Fibroblast of lung (primary cell): ENCODE measurements around the gene SDK1. TPM values are rescaled to one million over a fixed set of nuclear protein-coding genes. Genes with fewer than 3 reads are reported as not detected.

ENCODE experiments used
- DNase-seq, 2 donors: peaks; one replicate each; pipeline versions ENCODE4 v3.0.0 to v3.0.0-alpha.2; 2010; ENCODE audit warnings: low read depth in 2 of 2
- H2AFZ ChIP-seq: 2 replicates; pipeline ENCODE4 v1.5.1; 2012; ENCODE audit warnings: low read length, control low read depth, inconsistent platforms
- H3K27ac ChIP-seq: 2 replicates; pipeline ENCODE4 v1.5.1; 2011; ENCODE audit warnings: low read length, control low read depth; ENCODE audit not compliant: insufficient read depth
- H3K27me3 ChIP-seq: 2 replicates; pipeline ENCODE4 v1.5.1; 2011; ENCODE audit warnings: mild to moderate bottlenecking, low read length; ENCODE audit not compliant: control insufficient read depth, insufficient read depth
- H3K36me3 ChIP-seq: 2 replicates; pipeline ENCODE4 v1.5.1; 2011; ENCODE audit warnings: low read length; ENCODE audit not compliant: control insufficient read depth, insufficient read depth
- H3K4me1 ChIP-seq: 2 replicates; pipeline ENCODE4 v1.5.1; 2011; ENCODE audit warnings: low read length; ENCODE audit not compliant: control insufficient read depth, insufficient read depth; ENCODE audit errors: extremely low read depth
- H3K4me2 ChIP-seq: 2 replicates; pipeline ENCODE4 v1.5.1; 2011; ENCODE audit warnings: low read length, control low read depth; ENCODE audit not compliant: insufficient read depth; ENCODE audit errors: extremely low read depth
- H3K4me3 ChIP-seq, 4 experiments: fragments of 200-600 bp in 1 of 4; sonication (generic) in 1 of 4; replicated peaks in 1 of 4; 2 replicates each; pipeline ENCODE4 v1.5.1; 2011 to 2016; ENCODE audit warnings: low read length in 4 of 4, low read depth in 3 of 4, mild to moderate bottlenecking in 3 of 4, control low read depth in 2 of 4, inconsistent platforms in 1 of 4, mixed read lengths in 1 of 4; ENCODE audit not compliant: insufficient read depth in 1 of 4; ENCODE audit errors: control extremely low read depth in 1 of 4
- H3K79me2 ChIP-seq: 2 replicates; pipeline ENCODE4 v1.5.1; 2012; ENCODE audit warnings: mild to moderate bottlenecking, low read length, inconsistent platforms; ENCODE audit not compliant: control insufficient read depth, insufficient read depth
- H3K9ac ChIP-seq: 2 replicates; pipeline ENCODE4 v1.5.1; 2011; ENCODE audit warnings: mild to moderate bottlenecking, low read length, control low read depth; ENCODE audit not compliant: insufficient read depth
- H3K9me3 ChIP-seq: 2 replicates; pipeline ENCODE4 v1.5.1; 2012; ENCODE audit warnings: low read depth, low read length; ENCODE audit not compliant: control insufficient read depth, insufficient read depth
- H4K20me1 ChIP-seq: 2 replicates; pipeline ENCODE4 v1.5.1; 2011; ENCODE audit warnings: low read length; ENCODE audit not compliant: control insufficient read depth, insufficient read depth; ENCODE audit errors: extremely low read depth
- EZH2 ChIP-seq: IDR thresholded peaks from 2 replicates; pipeline ENCODE4 v1.5.1; 2012; ENCODE audit warnings: low read length, control low read depth, mild to moderate bottlenecking; ENCODE audit errors: missing control alignments
- polyA plus RNA-seq, 2 donors: library from polyadenylated mRNA; depleted of rRNA in 1 of 2; stranded (reverse) in 1 of 2; unstranded in 1 of 2; fragments of >200 nt; gene quantifications; 2 replicates each; pipeline ENCODE4 v1.2.1, GENCODE V29; 2011 to 2012; ENCODE audit warnings: missing spikeins in 1 of 2
- total RNA-seq: library from RNA; depleted of rRNA; stranded (reverse); fragments of >200 nt; gene quantifications from 2 replicates; pipeline ENCODE4 v1.2.1, GENCODE V29; 2014
- TF ChIP-seq, protein P1 (sequence below), 2 donors: IDR thresholded peaks in 1 of 2; conservative IDR thresholded peaks in 1 of 2; 1 replicate in 1 of 2; 2 replicates in 1 of 2; pipeline ENCODE4 v1.5.1; 2011 to 2012; ENCODE audit warnings: low read length in 2 of 2, control low read depth in 1 of 2, inconsistent platforms in 1 of 2, low read depth in 1 of 2, mild to moderate bottlenecking in 1 of 2

SDK1 gene
- total and polyA plus RNA-seq, 2 donors (not counting 1 experiment from before 2014, with no cell fraction given), result 1.0 to 8.6 TPM

DNA sequence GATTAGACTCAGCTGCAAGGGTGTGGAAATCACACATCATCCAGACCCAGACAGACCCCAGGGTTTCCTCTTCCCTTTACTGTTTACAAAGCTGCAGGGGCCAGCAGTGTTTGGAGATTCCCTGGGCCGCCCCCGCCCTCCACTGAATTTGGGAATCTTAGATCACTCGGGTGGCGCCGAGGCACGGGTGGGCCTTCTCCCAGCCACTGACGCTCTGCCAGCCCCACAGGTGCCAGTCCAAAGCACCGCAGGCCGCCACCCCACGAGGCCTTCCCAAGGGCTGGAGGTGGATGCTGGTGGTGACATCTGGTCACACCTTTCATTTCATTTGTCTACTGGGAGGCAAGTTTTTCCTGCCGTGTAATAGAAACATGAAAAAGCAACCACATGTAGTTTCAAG lies 941.7 kb downstream of the SDK1 start:
- no peak overlapping the region for H2AFZ ChIP-seq
- no peak overlapping the region for H3K4me3 ChIP-seq
- no peaks in the 10 kb centered on the region for H3K9me3 ChIP-seq
- no peak for DNase-seq
- H3K4me2 ChIP-seq, result no peak overlapping the region
- H3K27me3 ChIP-seq, result no peaks in the 10 kb centered on the region
- H3K9ac ChIP-seq, result no peak overlapping the region
- no peaks in the 10 kb centered on the region for H3K36me3 ChIP-seq
- no peaks in the 10 kb centered on the region for H3K79me2 ChIP-seq
- H4K20me1 ChIP-seq, result no peaks in the 10 kb centered on the region
- TF ChIP-seq, protein P1, sequence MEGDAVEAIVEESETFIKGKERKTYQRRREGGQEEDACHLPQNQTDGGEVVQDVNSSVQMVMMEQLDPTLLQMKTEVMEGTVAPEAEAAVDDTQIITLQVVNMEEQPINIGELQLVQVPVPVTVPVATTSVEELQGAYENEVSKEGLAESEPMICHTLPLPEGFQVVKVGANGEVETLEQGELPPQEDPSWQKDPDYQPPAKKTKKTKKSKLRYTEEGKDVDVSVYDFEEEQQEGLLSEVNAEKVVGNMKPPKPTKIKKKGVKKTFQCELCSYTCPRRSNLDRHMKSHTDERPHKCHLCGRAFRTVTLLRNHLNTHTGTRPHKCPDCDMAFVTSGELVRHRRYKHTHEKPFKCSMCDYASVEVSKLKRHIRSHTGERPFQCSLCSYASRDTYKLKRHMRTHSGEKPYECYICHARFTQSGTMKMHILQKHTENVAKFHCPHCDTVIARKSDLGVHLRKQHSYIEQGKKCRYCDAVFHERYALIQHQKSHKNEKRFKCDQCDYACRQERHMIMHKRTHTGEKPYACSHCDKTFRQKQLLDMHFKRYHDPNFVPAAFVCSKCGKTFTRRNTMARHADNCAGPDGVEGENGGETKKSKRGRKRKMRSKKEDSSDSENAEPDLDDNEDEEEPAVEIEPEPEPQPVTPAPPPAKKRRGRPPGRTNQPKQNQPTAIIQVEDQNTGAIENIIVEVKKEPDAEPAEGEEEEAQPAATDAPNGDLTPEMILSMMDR (conservative IDR thresholded peaks at IDR 0.05 in 1 of 2, IDR thresholded peaks at IDR 0.05 in 1 of 2; ENCODE audit: low read depth in 1 of 2, low read length in 2 of 2), result no peak
- TF ChIP-seq EZH2, result no peak
- no peaks in the 10 kb centered on the region for H3K4me1 ChIP-seq
- no peak overlapping the region for H3K27ac ChIP-seq

DNA sequence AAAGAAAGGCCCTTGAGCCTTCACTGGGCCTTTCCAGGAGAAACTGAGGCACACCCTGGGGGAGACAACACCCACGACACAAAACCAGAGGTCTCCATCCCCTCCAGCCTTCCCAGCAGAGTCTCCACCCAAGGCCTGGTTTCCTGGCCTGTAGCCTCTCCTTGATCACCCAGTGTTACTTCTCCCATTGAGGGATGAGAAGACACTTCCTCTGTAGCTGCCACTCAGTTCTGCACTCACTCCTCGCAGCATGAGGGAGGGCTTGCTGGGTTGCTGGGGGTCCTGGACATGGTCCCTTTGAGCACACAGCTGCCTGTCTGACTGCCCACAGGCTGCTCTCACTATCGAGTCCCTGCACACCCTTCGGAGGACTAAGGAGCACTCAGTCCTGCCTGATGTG lies 943.0 kb downstream of the SDK1 start:
- Histone ChIP-seq H3K9me3 (no peaks in the 10 kb centered on the region), H3K27me3 (no peaks in the 10 kb centered on the region), H3K4me3 (no peak overlapping the region), H3K4me1 (no peaks in the 10 kb centered on the region), H3K79me2 (no peaks in the 10 kb centered on the region), H3K36me3 (no peaks in the 10 kb centered on the region), H3K27ac (no peak overlapping the region), H4K20me1 (no peaks in the 10 kb centered on the region), H2AFZ (no peak overlapping the region), H3K9ac (no peak overlapping the region), H3K4me2 (no peak overlapping the region)
- TF ChIP-seq, protein P1 (conservative IDR thresholded peaks at IDR 0.05 in 1 of 2, IDR thresholded peaks at IDR 0.05 in 1 of 2; ENCODE audit: low read depth in 1 of 2, low read length in 2 of 2), result no peak
- no peak for TF ChIP-seq EZH2
- no peak for DNase-seq

DNA sequence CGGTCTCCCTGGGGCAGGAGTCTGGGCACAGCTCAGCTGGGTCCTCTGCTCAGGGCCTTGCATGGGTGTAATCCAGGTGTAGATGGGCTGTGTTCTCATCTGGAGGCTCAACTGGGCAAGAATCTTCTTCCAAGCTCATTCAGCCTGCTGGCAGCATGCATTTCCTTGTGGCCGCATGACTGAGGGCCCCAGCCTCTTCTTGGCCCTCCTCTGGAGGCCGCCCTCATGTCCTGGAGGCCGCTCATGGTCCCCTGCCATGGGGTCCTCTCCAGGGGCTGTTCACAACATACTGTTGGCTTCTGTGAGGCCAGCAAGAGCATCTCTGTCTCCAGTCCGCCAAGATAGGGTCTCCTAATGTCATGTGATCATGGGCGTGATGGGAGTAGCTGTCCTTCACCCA lies 943.6 kb downstream of the SDK1 start:
- Histone ChIP-seq H3K9ac (no peak overlapping the region), H2AFZ (no peak overlapping the region), H3K9me3 (no peaks in the 10 kb centered on the region), H3K36me3 (no peaks in the 10 kb centered on the region), H3K27ac (no peak overlapping the region), H3K79me2 (no peaks in the 10 kb centered on the region), H4K20me1 (no peaks in the 10 kb centered on the region), H3K27me3 (no peaks in the 10 kb centered on the region), H3K4me2 (no peak overlapping the region), H3K4me1 (no peaks in the 10 kb centered on the region), H3K4me3 (no peak overlapping the region)
- TF ChIP-seq, protein P1 (conservative IDR thresholded peaks at IDR 0.05 in 1 of 2, IDR thresholded peaks at IDR 0.05 in 1 of 2; ENCODE audit: low read depth in 1 of 2, low read length in 2 of 2), result no peak
- no peak for TF ChIP-seq EZH2
- DNase-seq, result no peak
